ENCODE measurements around the gene KLF4.
"Not testable (repeated sequence)": the region's sequence is repeated elsewhere in the genome, so short reads cannot be mapped to it uniquely, and the experiment has no call there.

KLF4 gene

DNA sequence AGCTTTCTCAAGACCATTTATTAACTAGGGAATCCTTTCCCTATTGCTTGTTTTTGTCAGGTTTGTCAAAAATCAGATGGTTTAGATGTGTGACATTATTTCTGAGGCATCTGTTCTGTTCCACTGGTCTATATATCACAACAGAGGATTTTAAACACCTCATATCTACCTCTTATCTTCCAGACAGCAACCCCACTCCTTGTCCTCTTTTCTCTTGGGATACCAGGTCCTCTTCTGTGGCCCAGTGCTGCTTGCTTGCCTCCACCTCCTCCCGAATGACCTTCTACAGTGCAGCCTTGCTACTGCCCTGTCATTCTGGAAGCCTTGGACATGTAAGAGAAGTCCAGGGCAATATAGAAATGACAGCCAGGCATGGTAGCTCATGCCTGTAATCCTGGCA is 30.6 kb upstream of the KLF4 start:
- no peak overlapping the region for H3K4me3 ChIP-seq (ENCODE audit: control insufficient read depth, low read depth, low read length)

DNA sequence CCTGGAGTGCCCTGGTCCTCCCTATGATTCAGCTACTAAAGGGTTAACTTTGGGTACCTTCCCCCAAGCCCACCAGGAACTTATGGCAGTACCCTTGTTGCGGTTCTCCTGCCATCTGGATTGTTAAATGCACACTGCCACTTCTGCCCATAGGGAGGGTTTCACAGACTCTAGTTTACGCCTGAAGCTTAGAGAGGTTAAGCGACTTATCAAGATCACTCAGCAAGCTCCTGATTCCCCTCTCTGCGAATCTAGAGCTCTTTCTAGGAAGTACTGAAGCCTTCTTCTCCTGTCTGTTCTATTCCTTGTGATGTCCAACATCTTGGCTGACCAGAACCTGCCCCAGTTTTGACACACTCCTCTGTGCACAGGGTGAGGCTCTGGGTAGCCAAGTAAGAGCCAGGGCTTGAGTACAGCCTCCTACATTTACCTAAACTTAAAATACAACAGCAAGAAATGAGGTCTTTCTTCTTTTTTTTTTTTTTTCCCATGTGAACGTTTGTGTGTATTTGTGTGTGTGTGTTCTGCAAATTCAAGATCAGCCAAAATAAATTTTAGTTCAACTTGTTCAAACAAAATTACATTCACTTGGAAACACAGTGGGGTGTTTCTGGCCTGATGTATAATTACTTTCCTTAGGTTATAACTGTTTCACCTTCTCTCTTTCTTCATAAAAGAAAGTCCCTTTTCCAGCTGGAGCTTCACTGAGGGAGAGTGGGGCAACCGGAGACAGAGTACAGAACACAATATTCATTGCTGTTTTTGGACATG is 28.7 kb upstream of the KLF4 start:
- H3K4me3 ChIP-seq (ENCODE audit: control insufficient read depth, low read depth, low read length) = no peak overlapping the region
- no peak for DNase-seq (ENCODE audit: low read depth)
- TF ChIP-seq, protein P1, sequence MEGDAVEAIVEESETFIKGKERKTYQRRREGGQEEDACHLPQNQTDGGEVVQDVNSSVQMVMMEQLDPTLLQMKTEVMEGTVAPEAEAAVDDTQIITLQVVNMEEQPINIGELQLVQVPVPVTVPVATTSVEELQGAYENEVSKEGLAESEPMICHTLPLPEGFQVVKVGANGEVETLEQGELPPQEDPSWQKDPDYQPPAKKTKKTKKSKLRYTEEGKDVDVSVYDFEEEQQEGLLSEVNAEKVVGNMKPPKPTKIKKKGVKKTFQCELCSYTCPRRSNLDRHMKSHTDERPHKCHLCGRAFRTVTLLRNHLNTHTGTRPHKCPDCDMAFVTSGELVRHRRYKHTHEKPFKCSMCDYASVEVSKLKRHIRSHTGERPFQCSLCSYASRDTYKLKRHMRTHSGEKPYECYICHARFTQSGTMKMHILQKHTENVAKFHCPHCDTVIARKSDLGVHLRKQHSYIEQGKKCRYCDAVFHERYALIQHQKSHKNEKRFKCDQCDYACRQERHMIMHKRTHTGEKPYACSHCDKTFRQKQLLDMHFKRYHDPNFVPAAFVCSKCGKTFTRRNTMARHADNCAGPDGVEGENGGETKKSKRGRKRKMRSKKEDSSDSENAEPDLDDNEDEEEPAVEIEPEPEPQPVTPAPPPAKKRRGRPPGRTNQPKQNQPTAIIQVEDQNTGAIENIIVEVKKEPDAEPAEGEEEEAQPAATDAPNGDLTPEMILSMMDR (conservative IDR thresholded peaks at IDR 0.05; ENCODE audit: control insufficient read depth, insufficient read depth, low read depth, low read length) = no peak

More for the DNA sequence above, 30.6 kb upstream of the KLF4 start:
- no peak for DNase-seq (ENCODE audit: low read depth)
- TF ChIP-seq, protein P1 (conservative IDR thresholded peaks at IDR 0.05; ENCODE audit: control insufficient read depth, insufficient read depth, low read depth, low read length) = no peak

DNA sequence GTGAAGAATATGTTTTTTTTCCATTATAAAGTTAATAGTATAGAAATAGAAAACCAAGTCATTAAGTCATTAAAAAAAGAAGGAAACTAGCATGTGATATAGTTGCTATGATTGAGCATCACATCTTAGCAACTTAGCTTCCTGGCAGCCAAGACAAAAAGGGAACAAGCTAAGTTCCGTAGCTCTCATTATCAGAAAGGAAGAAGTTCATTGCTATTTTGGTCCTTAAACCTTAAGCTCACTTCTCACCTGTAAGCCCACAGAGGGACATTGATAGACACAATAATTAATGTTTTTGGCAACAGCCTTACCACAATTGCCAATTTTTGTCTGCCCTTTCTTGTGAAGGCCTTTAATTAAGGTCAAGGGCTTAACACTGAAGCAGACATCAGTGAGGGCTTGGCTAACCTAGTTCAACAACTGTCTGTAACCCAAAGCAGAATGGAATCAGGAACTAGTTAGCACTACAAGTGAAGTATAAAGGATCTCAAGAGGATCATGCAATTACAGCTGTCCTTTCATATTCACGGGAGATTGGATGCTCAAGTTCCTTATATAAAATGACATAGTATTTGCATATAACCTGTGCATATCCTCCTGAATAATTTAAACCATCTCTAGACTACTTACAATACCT is 24.0 kb upstream of the KLF4 start:
- TF ChIP-seq, protein P1 (conservative IDR thresholded peaks at IDR 0.05; ENCODE audit: control insufficient read depth, insufficient read depth, low read depth, low read length) = no peak
- DNase-seq (ENCODE audit: low read depth) = no peak
- no peak overlapping the region for H3K4me3 ChIP-seq (ENCODE audit: control insufficient read depth, low read depth, low read length)

DNA sequence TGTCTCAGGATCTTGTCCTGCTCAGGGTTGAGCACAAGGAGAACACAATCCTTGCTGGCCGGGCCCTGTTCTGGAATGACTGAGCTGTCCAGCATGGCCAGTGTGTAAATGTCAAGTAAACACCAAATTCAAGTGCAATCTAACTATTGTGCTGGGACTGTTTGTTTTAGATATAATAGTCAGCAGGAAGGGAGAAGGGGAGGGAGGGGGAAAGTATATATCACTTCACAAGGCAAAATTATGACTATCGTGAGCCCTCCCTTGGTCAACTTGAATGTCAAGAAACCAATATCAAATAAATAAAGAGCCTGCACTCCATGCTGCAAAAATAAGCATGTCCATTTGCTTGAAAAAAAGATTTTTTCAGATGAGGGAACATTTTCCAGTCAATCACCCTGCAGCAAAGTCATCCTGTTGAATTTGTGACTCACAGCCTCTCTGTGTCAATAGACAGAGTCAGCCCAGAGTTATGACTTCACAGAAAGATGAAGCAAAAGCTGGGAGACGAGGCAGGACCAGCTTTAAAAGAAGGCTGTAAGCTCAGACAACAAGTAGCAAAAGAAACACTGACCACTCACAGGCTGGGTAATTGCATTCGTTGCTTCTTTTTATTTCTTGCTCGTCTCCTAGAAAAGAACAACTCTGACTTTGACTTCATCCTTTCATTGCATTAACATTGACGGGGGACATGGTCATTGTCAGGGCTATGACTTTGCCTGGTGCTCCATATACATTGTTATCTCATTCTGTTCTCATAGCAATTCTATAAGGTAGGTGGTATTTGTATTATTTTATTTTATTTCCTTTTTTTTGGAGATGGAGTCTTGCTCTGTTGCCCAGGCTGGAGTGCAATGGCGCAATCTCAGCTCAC is 15.3 kb upstream of the KLF4 start:
- peak; percentile 94 for DNase-seq (ENCODE audit: low read depth)
- TF ChIP-seq, protein P1 (conservative IDR thresholded peaks at IDR 0.05; ENCODE audit: control insufficient read depth, insufficient read depth, low read depth, low read length) = no peak
- H3K4me3 ChIP-seq (ENCODE audit: control insufficient read depth, low read depth, low read length) = no peak overlapping the region

DNA sequence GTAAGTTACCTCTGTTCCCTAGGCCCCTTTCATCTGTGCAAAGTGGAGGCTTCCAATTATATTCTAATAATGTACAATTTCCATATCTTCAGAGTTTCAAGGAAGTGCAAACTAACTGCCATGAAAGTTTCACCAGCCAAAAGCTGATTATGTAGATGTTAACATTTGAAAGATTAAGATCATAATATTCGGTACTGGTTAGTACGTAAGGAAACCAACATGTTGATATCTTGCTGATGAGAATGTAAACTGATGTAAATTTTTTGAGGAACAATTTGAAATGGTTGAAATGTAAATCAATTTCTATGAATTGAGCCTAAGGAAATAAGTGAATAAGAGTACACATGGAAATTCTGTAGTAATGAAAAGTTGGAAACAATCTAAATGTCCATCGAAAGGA is 12.9 kb upstream of the KLF4 start:
- no peak overlapping the region for H3K4me3 ChIP-seq (ENCODE audit: control insufficient read depth, low read depth, low read length)
- no peak for DNase-seq (ENCODE audit: low read depth)

DNA sequence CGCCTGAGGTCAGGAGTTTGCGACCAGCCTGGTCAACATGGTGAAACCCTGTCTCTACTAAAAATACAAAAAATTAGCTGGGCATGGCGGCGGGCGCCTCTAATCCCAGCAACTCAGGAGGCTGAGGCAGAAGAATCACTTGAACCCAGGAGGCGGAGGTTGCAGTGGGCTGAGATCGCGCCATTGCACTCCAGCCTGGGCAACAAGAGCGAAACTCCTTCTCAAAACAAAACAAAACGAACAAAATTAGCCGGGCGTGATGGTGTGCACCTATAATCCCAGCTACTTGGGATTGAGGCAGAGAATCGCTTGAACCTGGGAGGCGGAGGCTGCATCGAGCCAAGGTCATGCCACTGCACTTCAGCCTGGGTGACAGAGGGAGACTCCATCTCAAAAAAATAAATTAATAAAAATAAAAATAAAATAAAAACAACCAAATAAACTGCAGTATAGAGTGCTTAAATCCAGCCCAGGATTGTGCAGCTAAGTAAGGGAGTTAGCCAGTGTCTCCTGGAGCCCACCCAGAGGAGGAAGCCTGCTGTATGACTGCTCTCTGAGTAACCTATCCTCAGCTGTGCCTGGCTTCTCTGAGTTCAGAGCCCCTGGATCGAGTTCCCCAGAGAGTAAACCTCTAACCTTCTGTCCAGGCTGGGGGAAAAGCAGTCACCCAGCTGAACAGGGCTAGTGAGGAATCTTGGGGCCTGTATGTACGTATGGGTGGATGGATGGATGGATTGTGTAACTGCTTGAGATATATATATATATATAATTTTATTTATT is 11.0 kb upstream of the KLF4 start:
- DNase-seq (ENCODE audit: low read depth) = peak; percentile 97
- H3K4me3 ChIP-seq (ENCODE audit: control insufficient read depth, low read depth, low read length) = not testable (repeated sequence)

More for the DNA sequence above, 12.9 kb upstream of the KLF4 start:
- TF ChIP-seq, protein P1 (conservative IDR thresholded peaks at IDR 0.05; ENCODE audit: control insufficient read depth, insufficient read depth, low read depth, low read length) = no peak
